HepG2 (cell line): ENCODE results near the gene RPP25L. TPM values are rescaled to one million over a fixed set of nuclear protein-coding genes. Genes with fewer than 3 reads are reported as not detected.
A peak's percentile ranks its signal among the peaks of the same experiment; 100 is the strongest.

Experiments
- MEF2D ChIP-seq: sonication (generic); formaldehyde crosslinking; IDR thresholded peaks from 2 replicates; pipeline ENCODE4 v1.5.1; 2020; ENCODE audit warnings: mild to moderate bottlenecking, missing genetic modification reagents
- SPEN ChIP-seq: sonication (generic); formaldehyde crosslinking; IDR thresholded peaks from 2 replicates; pipeline ENCODE4 v1.5.1; 2020; ENCODE audit warnings: low read depth, mild to moderate bottlenecking, missing genetic modification reagents
- WIZ ChIP-seq: sonication (generic); formaldehyde crosslinking; IDR thresholded peaks from 2 replicates; pipeline ENCODE4 v1.5.1; 2020; ENCODE audit warnings: mild to moderate bottlenecking, missing genetic modification reagents
- YEATS2 ChIP-seq: sonication (generic); formaldehyde crosslinking; IDR thresholded peaks from 2 replicates; pipeline ENCODE4 v1.4.0; 2020; ENCODE audit warnings: missing genetic modification reagents, borderline replicate concordance
- ZNF20 ChIP-seq: sonication (generic); formaldehyde crosslinking; IDR thresholded peaks from 2 replicates; pipeline ENCODE4 v1.4.0; 2020; ENCODE audit warnings: mild to moderate bottlenecking, moderate library complexity, missing genetic modification reagents
- ZNF432 ChIP-seq: sonication (generic); formaldehyde crosslinking; IDR thresholded peaks from 2 replicates; pipeline ENCODE4 v1.5.0; 2020; ENCODE audit warnings: missing genetic modification reagents, mild to moderate bottlenecking, borderline replicate concordance
- polyA plus RNA-seq, 8 experiments: library from polyadenylated mRNA; depleted of rRNA in 3 of 8; stranded (reverse) in 7 of 8; unstranded in 1 of 8; fragments of >200 nt; fragmentation: Illumina TruSeq in 4 of 8; extraction: Trizol in 4 of 8; gene quantifications; 2 replicates each; pipeline versions ENCODE4 v1.2.1 to v1.2.3, GENCODE V29; 2011 to 2016; ENCODE audit warnings: low read depth in 4 of 8, missing spikeins in 1 of 8, mixed read lengths in 1 of 8; ENCODE audit not compliant: insufficient read depth in 1 of 8
- total RNA-seq, 5 experiments: library from RNA; depleted of rRNA; stranded (reverse); fragments of >200 nt; fragmentation: Illumina TruSeq; extraction: Trizol; gene quantifications; 2 replicates each; pipeline ENCODE4 v1.2.3, GENCODE V29; 2016; ENCODE audit warnings: low read depth in 1 of 5
- TF ChIP-seq, protein P1 (sequence below): sonication (generic); formaldehyde crosslinking; IDR thresholded peaks from 2 replicates; pipeline ENCODE4 v1.8.0; 2022; ENCODE audit warnings: mild to moderate bottlenecking, missing genetic modification reagents; ENCODE audit not compliant: insufficient replicate concordance
- TF ChIP-seq, protein P2 (sequence below): sonication (generic); formaldehyde crosslinking; IDR thresholded peaks from 2 replicates; pipeline ENCODE4 v1.4.0; 2020; ENCODE audit warnings: mild to moderate bottlenecking, missing genetic modification reagents, borderline replicate concordance
- TF ChIP-seq, protein P3 (sequence below): sonication (generic); formaldehyde crosslinking; IDR thresholded peaks from 2 replicates; pipeline ENCODE4 v1.8.1; 2023; ENCODE audit warnings: mild to moderate bottlenecking, missing genetic modification reagents
- TF ChIP-seq, protein P4 (sequence below): sonication (generic); formaldehyde crosslinking; IDR thresholded peaks from 2 replicates; pipeline ENCODE4; 2020; ENCODE audit warnings: missing genetic modification reagents, mild to moderate bottlenecking, borderline replicate concordance
- TF ChIP-seq, protein P5 (sequence below): sonication (generic); formaldehyde crosslinking; IDR thresholded peaks from 2 replicates; pipeline ENCODE4 v1.8.1; 2023; ENCODE audit warnings: mild to moderate bottlenecking, missing genetic modification reagents
- TF ChIP-seq, protein P6 (sequence below): sonication (generic); formaldehyde crosslinking; IDR thresholded peaks from 2 replicates; pipeline ENCODE4 v1.8.1; 2023; ENCODE audit warnings: mild to moderate bottlenecking, missing genetic modification reagents, borderline replicate concordance

The RPP25L gene
- total and polyA plus RNA-seq, 2 of the 13 experiments (the other 11 are each of a cell fraction or from before 2014, with no cell fraction given) = 24.5 to 27.3 TPM

DNA sequence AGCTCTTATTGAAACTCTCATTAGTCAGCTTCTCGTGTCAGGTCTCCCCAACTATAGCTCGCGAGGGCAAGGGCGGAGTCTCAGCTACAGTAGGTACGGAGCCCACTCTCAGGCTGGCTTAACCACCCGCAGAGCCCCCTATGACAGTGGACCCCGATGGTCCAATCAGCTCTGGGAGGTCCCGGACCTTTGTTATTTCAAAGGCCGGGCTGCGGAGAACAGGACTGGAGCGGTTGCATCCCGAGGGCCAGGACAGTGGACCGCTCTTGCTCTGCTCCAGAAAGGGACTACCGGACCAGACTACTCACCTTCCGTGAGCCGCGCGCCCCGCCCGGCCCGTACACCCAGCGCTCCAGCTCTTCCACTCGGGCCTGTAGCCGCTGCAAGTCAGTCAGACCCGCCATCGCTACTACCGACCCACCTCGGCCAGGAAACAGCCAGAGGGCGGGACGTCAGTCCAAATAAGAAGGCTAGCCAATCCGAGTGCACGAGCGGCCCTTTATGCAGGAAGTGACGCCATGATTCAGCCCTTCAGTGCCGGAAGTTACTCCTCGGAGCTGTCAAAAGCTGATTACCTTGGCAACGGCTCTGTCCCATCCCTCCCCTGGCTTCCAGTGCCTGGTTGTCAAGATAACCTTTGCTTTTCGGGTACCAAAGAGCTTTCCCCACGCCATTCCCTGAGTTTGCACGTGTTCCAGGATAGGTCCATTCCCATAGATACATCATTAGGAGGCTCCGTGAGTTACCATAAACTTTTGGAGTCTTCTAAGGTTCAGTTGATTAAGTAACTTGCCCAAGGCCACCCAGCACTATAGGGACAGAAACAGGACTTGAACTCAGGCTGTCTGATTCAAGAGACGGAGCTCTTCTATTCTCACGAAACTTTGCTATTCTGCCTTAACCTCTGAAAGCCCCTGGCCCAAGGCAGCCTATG lies 8.4 kb upstream of the RPP25L start, which contains the start of gene DCTN3 (continued):
- TF ChIP-seq YEATS2 = peak; percentile 74; the same call in 1 of the 2 replicates
- no peak for TF ChIP-seq ZNF20 (CRISPR knock-in tag)
- no peak for TF ChIP-seq ZNF432 (CRISPR knock-in tag)
- TF ChIP-seq, protein P1, sequence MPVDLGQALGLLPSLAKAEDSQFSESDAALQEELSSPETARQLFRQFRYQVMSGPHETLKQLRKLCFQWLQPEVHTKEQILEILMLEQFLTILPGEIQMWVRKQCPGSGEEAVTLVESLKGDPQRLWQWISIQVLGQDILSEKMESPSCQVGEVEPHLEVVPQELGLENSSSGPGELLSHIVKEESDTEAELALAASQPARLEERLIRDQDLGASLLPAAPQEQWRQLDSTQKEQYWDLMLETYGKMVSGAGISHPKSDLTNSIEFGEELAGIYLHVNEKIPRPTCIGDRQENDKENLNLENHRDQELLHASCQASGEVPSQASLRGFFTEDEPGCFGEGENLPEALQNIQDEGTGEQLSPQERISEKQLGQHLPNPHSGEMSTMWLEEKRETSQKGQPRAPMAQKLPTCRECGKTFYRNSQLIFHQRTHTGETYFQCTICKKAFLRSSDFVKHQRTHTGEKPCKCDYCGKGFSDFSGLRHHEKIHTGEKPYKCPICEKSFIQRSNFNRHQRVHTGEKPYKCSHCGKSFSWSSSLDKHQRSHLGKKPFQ (CRISPR knock-in tag) = no peak
- TF ChIP-seq, protein P2, sequence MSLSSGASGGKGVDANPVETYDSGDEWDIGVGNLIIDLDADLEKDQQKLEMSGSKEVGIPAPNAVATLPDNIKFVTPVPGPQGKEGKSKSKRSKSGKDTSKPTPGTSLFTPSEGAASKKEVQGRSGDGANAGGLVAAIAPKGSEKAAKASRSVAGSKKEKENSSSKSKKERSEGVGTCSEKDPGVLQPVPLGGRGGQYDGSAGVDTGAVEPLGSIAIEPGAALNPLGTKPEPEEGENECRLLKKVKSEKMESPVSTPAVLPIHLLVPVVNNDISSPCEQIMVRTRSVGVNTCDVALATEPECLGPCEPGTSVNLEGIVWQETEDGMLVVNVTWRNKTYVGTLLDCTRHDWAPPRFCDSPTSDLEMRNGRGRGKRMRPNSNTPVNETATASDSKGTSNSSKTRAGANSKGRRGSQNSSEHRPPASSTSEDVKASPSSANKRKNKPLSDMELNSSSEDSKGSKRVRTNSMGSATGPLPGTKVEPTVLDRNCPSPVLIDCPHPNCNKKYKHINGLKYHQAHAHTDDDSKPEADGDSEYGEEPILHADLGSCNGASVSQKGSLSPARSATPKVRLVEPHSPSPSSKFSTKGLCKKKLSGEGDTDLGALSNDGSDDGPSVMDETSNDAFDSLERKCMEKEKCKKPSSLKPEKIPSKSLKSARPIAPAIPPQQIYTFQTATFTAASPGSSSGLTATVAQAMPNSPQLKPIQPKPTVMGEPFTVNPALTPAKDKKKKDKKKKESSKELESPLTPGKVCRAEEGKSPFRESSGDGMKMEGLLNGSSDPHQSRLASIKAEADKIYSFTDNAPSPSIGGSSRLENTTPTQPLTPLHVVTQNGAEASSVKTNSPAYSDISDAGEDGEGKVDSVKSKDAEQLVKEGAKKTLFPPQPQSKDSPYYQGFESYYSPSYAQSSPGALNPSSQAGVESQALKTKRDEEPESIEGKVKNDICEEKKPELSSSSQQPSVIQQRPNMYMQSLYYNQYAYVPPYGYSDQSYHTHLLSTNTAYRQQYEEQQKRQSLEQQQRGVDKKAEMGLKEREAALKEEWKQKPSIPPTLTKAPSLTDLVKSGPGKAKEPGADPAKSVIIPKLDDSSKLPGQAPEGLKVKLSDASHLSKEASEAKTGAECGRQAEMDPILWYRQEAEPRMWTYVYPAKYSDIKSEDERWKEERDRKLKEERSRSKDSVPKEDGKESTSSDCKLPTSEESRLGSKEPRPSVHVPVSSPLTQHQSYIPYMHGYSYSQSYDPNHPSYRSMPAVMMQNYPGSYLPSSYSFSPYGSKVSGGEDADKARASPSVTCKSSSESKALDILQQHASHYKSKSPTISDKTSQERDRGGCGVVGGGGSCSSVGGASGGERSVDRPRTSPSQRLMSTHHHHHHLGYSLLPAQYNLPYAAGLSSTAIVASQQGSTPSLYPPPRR (CRISPR knock-in tag) = no peak
- no peak for TF ChIP-seq WIZ (CRISPR knock-in tag)
- TF ChIP-seq, protein P3, sequence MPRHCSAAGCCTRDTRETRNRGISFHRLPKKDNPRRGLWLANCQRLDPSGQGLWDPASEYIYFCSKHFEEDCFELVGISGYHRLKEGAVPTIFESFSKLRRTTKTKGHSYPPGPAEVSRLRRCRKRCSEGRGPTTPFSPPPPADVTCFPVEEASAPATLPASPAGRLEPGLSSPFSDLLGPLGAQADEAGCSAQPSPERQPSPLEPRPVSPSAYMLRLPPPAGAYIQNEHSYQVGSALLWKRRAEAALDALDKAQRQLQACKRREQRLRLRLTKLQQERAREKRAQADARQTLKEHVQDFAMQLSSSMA (CRISPR knock-in tag) = no peak
- TF ChIP-seq, protein P4, sequence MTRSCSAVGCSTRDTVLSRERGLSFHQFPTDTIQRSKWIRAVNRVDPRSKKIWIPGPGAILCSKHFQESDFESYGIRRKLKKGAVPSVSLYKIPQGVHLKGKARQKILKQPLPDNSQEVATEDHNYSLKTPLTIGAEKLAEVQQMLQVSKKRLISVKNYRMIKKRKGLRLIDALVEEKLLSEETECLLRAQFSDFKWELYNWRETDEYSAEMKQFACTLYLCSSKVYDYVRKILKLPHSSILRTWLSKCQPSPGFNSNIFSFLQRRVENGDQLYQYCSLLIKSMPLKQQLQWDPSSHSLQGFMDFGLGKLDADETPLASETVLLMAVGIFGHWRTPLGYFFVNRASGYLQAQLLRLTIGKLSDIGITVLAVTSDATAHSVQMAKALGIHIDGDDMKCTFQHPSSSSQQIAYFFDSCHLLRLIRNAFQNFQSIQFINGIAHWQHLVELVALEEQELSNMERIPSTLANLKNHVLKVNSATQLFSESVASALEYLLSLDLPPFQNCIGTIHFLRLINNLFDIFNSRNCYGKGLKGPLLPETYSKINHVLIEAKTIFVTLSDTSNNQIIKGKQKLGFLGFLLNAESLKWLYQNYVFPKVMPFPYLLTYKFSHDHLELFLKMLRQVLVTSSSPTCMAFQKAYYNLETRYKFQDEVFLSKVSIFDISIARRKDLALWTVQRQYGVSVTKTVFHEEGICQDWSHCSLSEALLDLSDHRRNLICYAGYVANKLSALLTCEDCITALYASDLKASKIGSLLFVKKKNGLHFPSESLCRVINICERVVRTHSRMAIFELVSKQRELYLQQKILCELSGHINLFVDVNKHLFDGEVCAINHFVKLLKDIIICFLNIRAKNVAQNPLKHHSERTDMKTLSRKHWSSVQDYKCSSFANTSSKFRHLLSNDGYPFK = peak; percentile 89; the same call in 1 of the 2 replicates
- TF ChIP-seq, protein P5, sequence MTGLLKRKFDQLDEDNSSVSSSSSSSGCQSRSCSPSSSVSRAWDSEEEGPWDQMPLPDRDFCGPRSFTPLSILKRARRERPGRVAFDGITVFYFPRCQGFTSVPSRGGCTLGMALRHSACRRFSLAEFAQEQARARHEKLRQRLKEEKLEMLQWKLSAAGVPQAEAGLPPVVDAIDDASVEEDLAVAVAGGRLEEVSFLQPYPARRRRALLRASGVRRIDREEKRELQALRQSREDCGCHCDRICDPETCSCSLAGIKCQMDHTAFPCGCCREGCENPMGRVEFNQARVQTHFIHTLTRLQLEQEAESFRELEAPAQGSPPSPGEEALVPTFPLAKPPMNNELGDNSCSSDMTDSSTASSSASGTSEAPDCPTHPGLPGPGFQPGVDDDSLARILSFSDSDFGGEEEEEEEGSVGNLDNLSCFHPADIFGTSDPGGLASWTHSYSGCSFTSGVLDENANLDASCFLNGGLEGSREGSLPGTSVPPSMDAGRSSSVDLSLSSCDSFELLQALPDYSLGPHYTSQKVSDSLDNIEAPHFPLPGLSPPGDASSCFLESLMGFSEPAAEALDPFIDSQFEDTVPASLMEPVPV = 0 out of 2 replicates have a peak, but pooled peaks have one; percentile 26
- TF ChIP-seq, protein P6, sequence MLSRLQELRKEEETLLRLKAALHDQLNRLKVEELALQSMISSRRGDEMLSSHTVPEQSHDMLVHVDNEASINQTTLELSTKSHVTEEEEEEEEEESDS (CRISPR knock-in tag) = no peak
- no peak for TF ChIP-seq MEF2D (CRISPR knock-in tag)
- TF ChIP-seq SPEN (CRISPR knock-in tag) = peak; percentile 80
